Measurements from ENCODE around the gene PPP1R9B. TPM values are rescaled to one million over a fixed set of nuclear protein-coding genes. Genes with fewer than 3 reads are reported as not detected.

PPP1R9B gene
- total RNA-seq, 2 donors from 2014 or later = 24.1 to 34.6 TPM

- no peak overlapping the region for H3K27ac ChIP-seq (ENCODE audit: low read depth, low read length)
- DNase-seq = peak; percentile 89
Measured at GRCh38 chr17:50148226-50149090, 2.0 kb downstream of the PPP1R9B start.

GRCh38 chr17:50147841-50148225 is 2.6 kb downstream of the PPP1R9B start:
- Mint-ChIP-seq H3K36me3 (ENCODE audit: low read depth) (peaks cover 23% of the 10 kb centered on the region), H3K4me1 (peaks cover 21% of the 10 kb centered on the region), H3K4me3 (peak overlapping the region; percentile 68), H3K27ac (no peak overlapping the region), H3K27me3 (ENCODE audit: insufficient read depth) (peaks cover 5% of the 10 kb centered on the region), H3K9me3 (no peaks in the 10 kb centered on the region)
- no peak for TF ChIP-seq CTCF (conservative IDR thresholded peaks at IDR 0.05)
- Histone ChIP-seq H3K27ac (ENCODE audit: low read depth, low read length) (no peak overlapping the region), H3K36me3 (ENCODE audit: control insufficient read depth, insufficient read depth, low read length) (peaks cover 19% of the 10 kb centered on the region), H3K9ac (ENCODE audit: extremely low read depth, low read length, poor library complexity, severe bottlenecking) (no peak overlapping the region), H3K4me1 (ENCODE audit: control insufficient read depth, insufficient read depth, low read length) (peaks cover 13% of the 10 kb centered on the region), H3K9me3 (ENCODE audit: control insufficient read depth, low read length) (no peaks in the 10 kb centered on the region), H3K27me3 (ENCODE audit: control insufficient read depth, insufficient read depth, low read length, poor library complexity, severe bottlenecking) (no peaks in the 10 kb centered on the region), H3K4me3 (ENCODE audit: low read length) (peak overlapping the region; percentile 72)
- no peak for DNase-seq
- WGBS, 2 experiments (ENCODE audit: insufficient coverage in 1 of 2, insufficient read length in 1 of 2) = 45 to 60% methylated on average over 1 to 5 of the region's 5 CpGs

More at GRCh38 chr17:50148226-50149090, 2.0 kb downstream of the PPP1R9B start:
- H3K4me3 ChIP-seq (ENCODE audit: low read length) = peak overlapping the region; percentile 72
- 11% methylated on average over 25 of the region's 25 CpGs; no CpG with 5 or more reads in 1 of the 2 experiments for WGBS, 2 experiments (ENCODE audit: insufficient coverage in 1 of 2, insufficient read length in 1 of 2)
- peaks cover 5% of the 10 kb centered on the region for H3K27me3 Mint-ChIP-seq (ENCODE audit: insufficient read depth)
- H3K4me1 Mint-ChIP-seq = peaks cover 21% of the 10 kb centered on the region
- peaks cover 17% of the 10 kb centered on the region for H3K36me3 Mint-ChIP-seq (ENCODE audit: low read depth)
- H3K4me1 ChIP-seq (ENCODE audit: control insufficient read depth, insufficient read depth, low read length) = peaks cover 13% of the 10 kb centered on the region
- no peak overlapping the region for H3K9ac ChIP-seq (ENCODE audit: extremely low read depth, low read length, poor library complexity, severe bottlenecking)
- peak; percentile 48 for TF ChIP-seq CTCF (conservative IDR thresholded peaks at IDR 0.05)
- H3K36me3 ChIP-seq (ENCODE audit: control insufficient read depth, insufficient read depth, low read length) = peaks cover 12% of the 10 kb centered on the region
- H3K4me3 Mint-ChIP-seq = peak overlapping the region; percentile 68
- no peaks in the 10 kb centered on the region for H3K9me3 Mint-ChIP-seq
- no peaks in the 10 kb centered on the region for H3K9me3 ChIP-seq (ENCODE audit: control insufficient read depth, low read length)
- H3K27ac Mint-ChIP-seq = peak overlapping the region; percentile 55
- no peaks in the 10 kb centered on the region for H3K27me3 ChIP-seq (ENCODE audit: control insufficient read depth, insufficient read depth, low read length, poor library complexity, severe bottlenecking)

GRCh38 chr17:50146927-50147665 is 3.4 kb downstream of the PPP1R9B start:
- Mint-ChIP-seq H3K4me3 (peak overlapping the region; percentile 68), H3K9me3 (no peaks in the 10 kb centered on the region), H3K36me3 (ENCODE audit: low read depth) (peaks cover 30% of the 10 kb centered on the region), H3K4me1 (peaks cover 16% of the 10 kb centered on the region), H3K27me3 (ENCODE audit: insufficient read depth) (peaks cover 5% of the 10 kb centered on the region), H3K27ac (no peak overlapping the region)
- 87 to 92% methylated on average over 8 to 15 of the region's 15 CpGs for WGBS, 2 experiments (ENCODE audit: insufficient coverage in 1 of 2, insufficient read length in 1 of 2)
- no peak for TF ChIP-seq CTCF (conservative IDR thresholded peaks at IDR 0.05)
- Histone ChIP-seq H3K4me3 (ENCODE audit: low read length) (peak overlapping the region; percentile 72), H3K9me3 (ENCODE audit: control insufficient read depth, low read length) (no peaks in the 10 kb centered on the region), H3K9ac (ENCODE audit: extremely low read depth, low read length, poor library complexity, severe bottlenecking) (no peak overlapping the region), H3K36me3 (ENCODE audit: control insufficient read depth, insufficient read depth, low read length) (peaks cover 26% of the 10 kb centered on the region), H3K4me1 (ENCODE audit: control insufficient read depth, insufficient read depth, low read length) (peaks cover 6% of the 10 kb centered on the region), H3K27ac (ENCODE audit: low read depth, low read length) (no peak overlapping the region), H3K27me3 (ENCODE audit: control insufficient read depth, insufficient read depth, low read length, poor library complexity, severe bottlenecking) (no peaks in the 10 kb centered on the region)
- no peak for DNase-seq
